Vagina (tissue), 2 donors: ENCODE results near the gene TSPEAR. TPM values are rescaled to one million over a fixed set of nuclear protein-coding genes. Genes with fewer than 3 reads are reported as not detected.

Experiments used
- DNase-seq, 2 donors: peaks; one replicate each; pipeline ENCODE4 v3.0.0-alpha.2; 2017; ENCODE audit errors: extremely low spot score in 2 of 2
- H3K27ac ChIP-seq: fragments of 200-600 bp; sonication (generic); one replicate; pipeline ENCODE4 v1.5.1; 2019
- H3K27me3 ChIP-seq: fragments of 200-600 bp; sonication (generic); one replicate; pipeline ENCODE4 v1.5.1; 2019
- H3K36me3 ChIP-seq, 2 donors: fragments of 200-600 bp; sonication (generic); one replicate each; pipeline ENCODE4 v1.5.1; 2017 to 2019
- H3K4me1 ChIP-seq: fragments of 200-600 bp; sonication (generic); one replicate; pipeline ENCODE4 v1.5.1; 2019
- H3K4me3 ChIP-seq, 2 donors: fragments of 200-600 bp; sonication (generic); 1 replicate in 1 of 2; 2 replicates in 1 of 2; pipeline ENCODE4 v1.5.1; 2016 to 2019
- H3K9me3 ChIP-seq: fragments of 200-600 bp; sonication (generic); one replicate; pipeline ENCODE4 v1.5.1; 2019
- POLR2A ChIP-seq, 2 donors: fragments of 450-650 bp; IDR thresholded peaks; one replicate each; pipeline ENCODE4 v1.6.1; 2017; ENCODE audit warnings: antibody characterized with exemption in 2 of 2, mild to moderate bottlenecking in 2 of 2, moderate library complexity in 2 of 2
- POLR2AphosphoS5 ChIP-seq, 2 donors: sonication (generic); formaldehyde crosslinking; IDR thresholded peaks; one replicate each; pipeline ENCODE4 v1.9.0; 2017; ENCODE audit warnings: antibody characterized with exemption in 2 of 2, mild to moderate bottlenecking in 2 of 2, low read depth in 1 of 2; ENCODE audit not compliant: insufficient read depth in 1 of 2
- intact Hi-C: fragments of 100-400 bp; cut with DNase I; formaldehyde crosslinking; loops from one replicate; pipeline ENCODE4 v1.15.1; 2023
- total RNA-seq: library from RNA; depleted of rRNA; stranded (reverse); fragments of >200 nt; gene quantifications from one replicate; pipeline ENCODE4 v1.2.3, GENCODE V29; 2016
- TF ChIP-seq, protein P1 (sequence below), 3 experiments: fragments of 450-650 bp in 2 of 3; fragments of 200-600 bp in 1 of 3; sonication (generic) in 1 of 3; IDR thresholded peaks; one replicate each; pipeline ENCODE4 v1.5.1; 2017 to 2019; ENCODE audit warnings: antibody characterized with exemption in 3 of 3, mild to moderate bottlenecking in 2 of 3, moderate library complexity in 2 of 3

The TSPEAR gene
- total RNA-seq, 1 donor from 2014 or later = not detected

DNA sequence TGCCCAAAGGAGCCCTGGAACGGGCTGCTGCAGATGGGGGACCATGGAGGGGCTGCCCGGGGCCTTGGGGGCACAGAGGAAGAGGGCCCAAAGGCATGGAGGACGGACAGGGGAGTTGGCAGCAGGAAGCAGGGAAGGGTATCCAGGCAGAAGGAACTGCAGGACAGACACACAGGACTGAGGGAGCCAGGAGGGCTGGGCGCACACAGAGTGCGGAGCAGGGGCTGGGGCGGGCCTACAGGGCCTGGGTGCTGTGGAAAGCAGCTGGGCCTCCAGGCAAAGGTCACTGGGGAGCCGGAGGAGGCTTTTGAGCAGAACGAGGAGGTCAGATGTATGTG is 199.5 kb downstream of the TSPEAR start:
- intact Hi-C loops = no loop called here
- no peak for DNase-seq
- no peaks in the 10 kb centered on the region for H3K9me3 ChIP-seq
- H3K4me1 ChIP-seq = peaks cover 11% of the 10 kb centered on the region
- no peaks in the 10 kb centered on the region for H3K27me3 ChIP-seq
- H3K36me3 ChIP-seq = no peaks in the 10 kb centered on the region
- no peak overlapping the region for H3K4me3 ChIP-seq
- no peak for TF ChIP-seq POLR2AphosphoS5 (IDR thresholded peaks at IDR 0.05; ENCODE audit: insufficient read depth in 1 of 2, low read depth in 1 of 2)
- TF ChIP-seq, protein P1, sequence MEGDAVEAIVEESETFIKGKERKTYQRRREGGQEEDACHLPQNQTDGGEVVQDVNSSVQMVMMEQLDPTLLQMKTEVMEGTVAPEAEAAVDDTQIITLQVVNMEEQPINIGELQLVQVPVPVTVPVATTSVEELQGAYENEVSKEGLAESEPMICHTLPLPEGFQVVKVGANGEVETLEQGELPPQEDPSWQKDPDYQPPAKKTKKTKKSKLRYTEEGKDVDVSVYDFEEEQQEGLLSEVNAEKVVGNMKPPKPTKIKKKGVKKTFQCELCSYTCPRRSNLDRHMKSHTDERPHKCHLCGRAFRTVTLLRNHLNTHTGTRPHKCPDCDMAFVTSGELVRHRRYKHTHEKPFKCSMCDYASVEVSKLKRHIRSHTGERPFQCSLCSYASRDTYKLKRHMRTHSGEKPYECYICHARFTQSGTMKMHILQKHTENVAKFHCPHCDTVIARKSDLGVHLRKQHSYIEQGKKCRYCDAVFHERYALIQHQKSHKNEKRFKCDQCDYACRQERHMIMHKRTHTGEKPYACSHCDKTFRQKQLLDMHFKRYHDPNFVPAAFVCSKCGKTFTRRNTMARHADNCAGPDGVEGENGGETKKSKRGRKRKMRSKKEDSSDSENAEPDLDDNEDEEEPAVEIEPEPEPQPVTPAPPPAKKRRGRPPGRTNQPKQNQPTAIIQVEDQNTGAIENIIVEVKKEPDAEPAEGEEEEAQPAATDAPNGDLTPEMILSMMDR (IDR thresholded peaks at IDR 0.05) = no peak
- TF ChIP-seq POLR2A (IDR thresholded peaks at IDR 0.05) = no peak
- no peak overlapping the region for H3K27ac ChIP-seq

GRCh38 chr21:44511219-44511937 is 200.0 kb downstream of the TSPEAR start:
- Histone ChIP-seq H3K27ac (no peak overlapping the region), H3K27me3 (no peaks in the 10 kb centered on the region), H3K36me3 (no peaks in the 10 kb centered on the region), H3K4me1 (peaks cover 11% of the 10 kb centered on the region), H3K4me3 (no peak overlapping the region), H3K9me3 (no peaks in the 10 kb centered on the region)
- intact Hi-C loops = no loop called here
- TF ChIP-seq POLR2AphosphoS5 (IDR thresholded peaks at IDR 0.05; ENCODE audit: insufficient read depth in 1 of 2, low read depth in 1 of 2) (no peak), POLR2A (IDR thresholded peaks at IDR 0.05) (no peak)
- TF ChIP-seq, protein P1 (IDR thresholded peaks at IDR 0.05) = no peak
- DNase-seq = no peak

DNA sequence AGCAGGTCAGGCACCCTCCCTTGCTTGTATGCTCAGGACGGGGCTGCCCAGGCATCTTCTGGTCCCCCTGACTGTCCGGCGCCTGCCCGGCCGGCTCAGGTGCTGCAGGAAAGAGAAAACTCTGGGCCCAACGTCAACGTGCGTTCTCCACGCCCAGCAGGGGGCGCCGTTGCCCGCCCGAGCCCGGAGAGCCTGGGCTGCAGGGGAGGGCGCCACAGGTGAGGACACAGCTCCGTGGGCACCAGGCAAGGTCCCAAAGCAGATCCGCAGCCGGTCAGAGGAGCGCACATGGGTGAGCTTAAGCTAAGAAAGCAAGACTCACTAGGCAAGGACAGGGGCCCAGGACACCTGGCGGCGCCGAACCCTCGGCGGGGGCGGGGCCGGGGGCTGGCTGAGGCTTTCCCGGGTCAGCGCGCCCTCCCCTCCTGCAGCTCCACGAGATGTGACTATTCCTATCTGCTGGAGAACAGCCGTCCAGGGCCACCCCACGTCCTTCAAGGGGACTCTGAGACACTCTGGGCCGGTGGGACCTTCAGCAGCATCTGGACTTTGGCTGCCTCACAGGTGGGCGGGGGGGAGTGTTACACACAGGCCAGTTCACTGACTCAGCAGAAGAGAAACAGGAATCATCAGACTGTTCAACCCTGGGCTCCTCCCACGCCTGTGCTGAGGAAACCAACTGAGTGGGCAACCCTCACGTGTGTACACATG is 200.7 kb downstream of the TSPEAR start:
- no peaks in the 10 kb centered on the region for H3K9me3 ChIP-seq
- no peak overlapping the region for H3K27ac ChIP-seq
- no peak for DNase-seq
- peaks cover 11% of the 10 kb centered on the region for H3K4me1 ChIP-seq
- TF ChIP-seq, protein P1 (IDR thresholded peaks at IDR 0.05) = peak; percentile 46 to 54 (median 54)
- no peak for TF ChIP-seq POLR2AphosphoS5 (IDR thresholded peaks at IDR 0.05; ENCODE audit: insufficient read depth in 1 of 2, low read depth in 1 of 2)
- no peaks in the 10 kb centered on the region for H3K27me3 ChIP-seq
- intact Hi-C loops = no loop called here
- no peaks in the 10 kb centered on the region for H3K36me3 ChIP-seq
- H3K4me3 ChIP-seq = peak overlapping the region in 1 of 2 donors; percentile 20

GRCh38 chr21:44510109-44510507 is 201.3 kb downstream of the TSPEAR start:
- H3K9me3 ChIP-seq = no peaks in the 10 kb centered on the region
- no peaks in the 10 kb centered on the region for H3K27me3 ChIP-seq
- peaks cover 11% of the 10 kb centered on the region for H3K4me1 ChIP-seq
- H3K27ac ChIP-seq = no peak overlapping the region
- no peak overlapping the region for H3K4me3 ChIP-seq
- DNase-seq = no peak
- no peaks in the 10 kb centered on the region for H3K36me3 ChIP-seq
- TF ChIP-seq, protein P1 (IDR thresholded peaks at IDR 0.05) = no peak
- TF ChIP-seq POLR2AphosphoS5 (IDR thresholded peaks at IDR 0.05; ENCODE audit: insufficient read depth in 1 of 2, low read depth in 1 of 2) (no peak), POLR2A (IDR thresholded peaks at IDR 0.05) (no peak)
- intact Hi-C loops = no loop called here

GRCh38 chr21:44509539-44509938 is 201.8 kb downstream of the TSPEAR start:
- no peaks in the 10 kb centered on the region for H3K27me3 ChIP-seq
- TF ChIP-seq, protein P1 (IDR thresholded peaks at IDR 0.05) = no peak
- TF ChIP-seq POLR2A (IDR thresholded peaks at IDR 0.05) (no peak), POLR2AphosphoS5 (IDR thresholded peaks at IDR 0.05; ENCODE audit: insufficient read depth in 1 of 2, low read depth in 1 of 2) (no peak)
- H3K9me3 ChIP-seq = no peaks in the 10 kb centered on the region
- intact Hi-C loops = no loop called here
- DNase-seq = no peak
- H3K4me1 ChIP-seq = peaks cover 11% of the 10 kb centered on the region
- H3K36me3 ChIP-seq = no peaks in the 10 kb centered on the region
- H3K4me3 ChIP-seq = no peak overlapping the region
- H3K27ac ChIP-seq = no peak overlapping the region
